Tibial artery (tissue), 4 donors: ENCODE data around the gene VSNL1.
"Not testable (repeated sequence)": the region's sequence is repeated elsewhere in the genome, so short reads cannot be mapped to it uniquely, and the experiment has no call there.

ENCODE experiments used
- DNase-seq, 2 donors: peaks; one replicate each; pipeline ENCODE4 v3.0.0-alpha.2; 2019
- H3K27ac ChIP-seq, 2 donors: fragments of 200-600 bp; sonication (generic) in 1 of 2; 1 replicate in 1 of 2; 2 replicates in 1 of 2; pipeline ENCODE4 v1.5.1; 2018 to 2019; ENCODE audit warnings: mild to moderate bottlenecking in 1 of 2
- H3K27me3 ChIP-seq, 2 donors: fragments of 200-600 bp; sonication (generic) in 1 of 2; one replicate each; pipeline versions ENCODE4 v1.5.1 to v1.6.0; 2016 to 2019
- H3K36me3 ChIP-seq, 3 donors: fragments of 200-600 bp; sonication (generic) in 2 of 3; one replicate each; pipeline ENCODE4 v1.5.1; 2016 to 2019; ENCODE audit warnings: mild to moderate bottlenecking in 2 of 3
- H3K4me1 ChIP-seq, 4 donors: fragments of 200-600 bp; sonication (generic) in 2 of 4; 1 replicate in 3 of 4; 2 replicates in 1 of 4; pipeline ENCODE4 v1.5.1; 2016 to 2019
- H3K4me3 ChIP-seq, 2 donors: fragments of 200-600 bp; sonication (generic) in 1 of 2; 1 replicate in 1 of 2; 2 replicates in 1 of 2; pipeline ENCODE4 v1.5.1; 2018 to 2019; ENCODE audit warnings: mild to moderate bottlenecking in 2 of 2
- H3K9me3 ChIP-seq, 3 donors: fragments of 200-600 bp; sonication (generic) in 1 of 3; one replicate each; pipeline ENCODE4 v1.5.1; 2016 to 2019
- CTCF ChIP-seq, 2 experiments: fragments of 200-600 bp in 1 of 2; fragments of 450-650 bp in 1 of 2; IDR thresholded peaks; one replicate each; pipeline ENCODE4 v1.5.1; 2017 to 2019; ENCODE audit warnings: antibody characterized with exemption in 2 of 2, mild to moderate bottlenecking in 1 of 2, moderate library complexity in 1 of 2
- intact Hi-C: fragments of 100-400 bp; cut with DNase I; formaldehyde crosslinking; loops from one replicate; pipeline ENCODE4 v1.15.0; 2023; ENCODE audit warnings: low total_unique reads

The VSNL1 gene

GRCh38 chr2:17547737-17548136 is 7.2 kb downstream of the VSNL1 start:
- H3K4me1 ChIP-seq, result no peaks in the 10 kb centered on the region
- no peak for TF ChIP-seq CTCF (IDR thresholded peaks at IDR 0.05)
- peaks cover 0 to 20% of the 10 kb centered on the region in 2 donors for H3K27me3 ChIP-seq
- no peaks in the 10 kb centered on the region for H3K36me3 ChIP-seq
- no peak for DNase-seq
- H3K27ac ChIP-seq, result no peak overlapping the region
- intact Hi-C loops, result no loop called here
- H3K4me3 ChIP-seq, result no peak overlapping the region
- no peaks in the 10 kb centered on the region for H3K9me3 ChIP-seq

- no peak for DNase-seq
- intact Hi-C loops, result no loop called here
- H3K4me3 ChIP-seq, result no peak overlapping the region
- H3K9me3 ChIP-seq, result no peaks in the 10 kb centered on the region
- no peak for TF ChIP-seq CTCF (IDR thresholded peaks at IDR 0.05)
- no peaks in the 10 kb centered on the region for H3K4me1 ChIP-seq
- H3K27me3 ChIP-seq, result peaks cover 0 to 13% of the 10 kb centered on the region in 2 donors
- no peaks in the 10 kb centered on the region for H3K36me3 ChIP-seq
- H3K27ac ChIP-seq, result no peak overlapping the region
Measured at GRCh38 chr2:17550907-17551306, 10.4 kb downstream of the VSNL1 start.

- intact Hi-C loops, result no loop called here
- no peaks in the 10 kb centered on the region for H3K9me3 ChIP-seq
- no peak for DNase-seq
- no peaks in the 10 kb centered on the region for H3K36me3 ChIP-seq
- no peak for TF ChIP-seq CTCF (IDR thresholded peaks at IDR 0.05)
- no peaks in the 10 kb centered on the region for H3K27me3 ChIP-seq
- H3K4me1 ChIP-seq, result no peaks in the 10 kb centered on the region
- no peak overlapping the region for H3K4me3 ChIP-seq
- no peak overlapping the region for H3K27ac ChIP-seq
Measured at GRCh38 chr2:17555150-17555549, 14.7 kb downstream of the VSNL1 start.

GRCh38 chr2:17557596-17557995 is 17.1 kb downstream of the VSNL1 start:
- Histone ChIP-seq H3K4me1 (no peaks in the 10 kb centered on the region), H3K36me3 (no peaks in the 10 kb centered on the region), H3K27ac (no peak overlapping the region), H3K27me3 (no peaks in the 10 kb centered on the region), H3K4me3 (no peak overlapping the region), H3K9me3 (no peaks in the 10 kb centered on the region)
- intact Hi-C loops, result no loop called here
- TF ChIP-seq CTCF (IDR thresholded peaks at IDR 0.05), result no peak
- DNase-seq, result no peak

GRCh38 chr2:17558053-17558452 is 17.6 kb downstream of the VSNL1 start:
- intact Hi-C loops, result no loop called here
- no peaks in the 10 kb centered on the region for H3K36me3 ChIP-seq
- H3K27ac ChIP-seq, result no peak overlapping the region
- no peaks in the 10 kb centered on the region for H3K27me3 ChIP-seq
- no peak overlapping the region for H3K4me3 ChIP-seq
- H3K9me3 ChIP-seq, result no peaks in the 10 kb centered on the region
- DNase-seq, result no peak
- no peak for TF ChIP-seq CTCF (IDR thresholded peaks at IDR 0.05)
- no peaks in the 10 kb centered on the region for H3K4me1 ChIP-seq

- Histone ChIP-seq H3K27ac (no peak overlapping the region), H3K9me3 (no peaks in the 10 kb centered on the region), H3K4me1 (no peaks in the 10 kb centered on the region), H3K36me3 (no peaks in the 10 kb centered on the region), H3K27me3 (no peaks in the 10 kb centered on the region), H3K4me3 (no peak overlapping the region)
- no peak for TF ChIP-seq CTCF (IDR thresholded peaks at IDR 0.05)
- DNase-seq, result no peak
- intact Hi-C loops, result no loop called here
Measured at GRCh38 chr2:17558878-17559277, 18.4 kb downstream of the VSNL1 start.

- H3K27me3 ChIP-seq, H3K4me1 ChIP-seq, H3K9me3 ChIP-seq, H3K36me3 ChIP-seq, H3K27ac ChIP-seq, H3K4me3 ChIP-seq, intact Hi-C loops, DNase-seq: not testable (repeated sequence)
Measured at GRCh38 chr2:17565726-17566125, 25.2 kb downstream of the VSNL1 start.
